Parathyroid adenoma (tissue), 2 donors: ENCODE data around the gene C10orf67.

Experiments
- H2AFZ ChIP-seq: fragments of 300-600 bp; sonication (generic); one replicate; pipeline ENCODE4 v1.7.0; 2017; ENCODE audit warnings: antibody characterized with exemption, mild to moderate bottlenecking
- H3K27ac ChIP-seq: fragments of 300-600 bp; sonication (generic); one replicate; pipeline ENCODE4 v1.7.0; 2017
- H3K27me3 ChIP-seq: fragments of 300-600 bp; sonication (generic); one replicate; pipeline ENCODE4 v1.7.0; 2017; ENCODE audit warnings: low read length; ENCODE audit not compliant: control insufficient read depth, insufficient read depth
- H3K36me3 ChIP-seq: fragments of 300-600 bp; sonication (generic); one replicate; pipeline ENCODE4 v1.7.0; 2017; ENCODE audit warnings: low read length; ENCODE audit not compliant: control insufficient read depth, insufficient read depth
- H3K4me1 ChIP-seq: fragments of 300-600 bp; sonication (generic); one replicate; pipeline ENCODE4 v1.7.0; 2017; ENCODE audit warnings: control low read depth
- H3K4me2 ChIP-seq: fragments of 300-600 bp; sonication (generic); one replicate; pipeline ENCODE4 v1.7.0; 2017; ENCODE audit warnings: low read length
- H3K4me3 ChIP-seq: fragments of 300-600 bp; sonication (generic); one replicate; pipeline ENCODE4 v1.7.0; 2017; ENCODE audit warnings: low read depth, low read length
- H3K79me2 ChIP-seq: fragments of 300-600 bp; sonication (generic); one replicate; pipeline ENCODE4 v1.7.0; 2017; ENCODE audit warnings: control low read depth
- H3K9ac ChIP-seq: fragments of 300-600 bp; sonication (generic); one replicate; pipeline ENCODE4 v1.7.0; 2017; ENCODE audit warnings: mild to moderate bottlenecking
- H3K9me3 ChIP-seq: fragments of 300-600 bp; sonication (generic); one replicate; pipeline ENCODE4 v1.7.0; 2017; ENCODE audit warnings: low read length; ENCODE audit not compliant: control insufficient read depth
- TF ChIP-seq, protein P1 (sequence below): fragments of 300-600 bp; sonication (generic); IDR thresholded peaks from one replicate; pipeline ENCODE4 v1.7.0; 2017; ENCODE audit warnings: antibody characterized with exemption, mild to moderate bottlenecking
- donor health status: primary hyperparathyroidism.

C10orf67 gene

GRCh38 chr10:23326544-23327307, 17.9 kb downstream of the C10orf67 start:
- no peaks in the 10 kb centered on the region for H3K36me3 ChIP-seq
- no peak overlapping the region for H3K27ac ChIP-seq
- H3K9ac ChIP-seq, result no peak overlapping the region
- no peak overlapping the region for H2AFZ ChIP-seq
- H3K4me3 ChIP-seq, result no peak overlapping the region
- no peak overlapping the region for H3K4me2 ChIP-seq
- H3K4me1 ChIP-seq, result no peaks in the 10 kb centered on the region
- TF ChIP-seq, protein P1, sequence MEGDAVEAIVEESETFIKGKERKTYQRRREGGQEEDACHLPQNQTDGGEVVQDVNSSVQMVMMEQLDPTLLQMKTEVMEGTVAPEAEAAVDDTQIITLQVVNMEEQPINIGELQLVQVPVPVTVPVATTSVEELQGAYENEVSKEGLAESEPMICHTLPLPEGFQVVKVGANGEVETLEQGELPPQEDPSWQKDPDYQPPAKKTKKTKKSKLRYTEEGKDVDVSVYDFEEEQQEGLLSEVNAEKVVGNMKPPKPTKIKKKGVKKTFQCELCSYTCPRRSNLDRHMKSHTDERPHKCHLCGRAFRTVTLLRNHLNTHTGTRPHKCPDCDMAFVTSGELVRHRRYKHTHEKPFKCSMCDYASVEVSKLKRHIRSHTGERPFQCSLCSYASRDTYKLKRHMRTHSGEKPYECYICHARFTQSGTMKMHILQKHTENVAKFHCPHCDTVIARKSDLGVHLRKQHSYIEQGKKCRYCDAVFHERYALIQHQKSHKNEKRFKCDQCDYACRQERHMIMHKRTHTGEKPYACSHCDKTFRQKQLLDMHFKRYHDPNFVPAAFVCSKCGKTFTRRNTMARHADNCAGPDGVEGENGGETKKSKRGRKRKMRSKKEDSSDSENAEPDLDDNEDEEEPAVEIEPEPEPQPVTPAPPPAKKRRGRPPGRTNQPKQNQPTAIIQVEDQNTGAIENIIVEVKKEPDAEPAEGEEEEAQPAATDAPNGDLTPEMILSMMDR, result no peak
- no peaks in the 10 kb centered on the region for H3K9me3 ChIP-seq
- no peaks in the 10 kb centered on the region for H3K79me2 ChIP-seq
- H3K27me3 ChIP-seq, result no peaks in the 10 kb centered on the region

GRCh38 chr10:23325132-23325531, 19.5 kb downstream of the C10orf67 start:
- Histone ChIP-seq H3K36me3 (no peaks in the 10 kb centered on the region), H3K9ac (no peak overlapping the region), H3K4me1 (no peaks in the 10 kb centered on the region), H3K4me3 (no peak overlapping the region), H3K9me3 (no peaks in the 10 kb centered on the region), H3K4me2 (no peak overlapping the region), H3K27ac (no peak overlapping the region), H3K79me2 (no peaks in the 10 kb centered on the region), H2AFZ (no peak overlapping the region), H3K27me3 (no peaks in the 10 kb centered on the region)
- TF ChIP-seq, protein P1, result no peak

DNA sequence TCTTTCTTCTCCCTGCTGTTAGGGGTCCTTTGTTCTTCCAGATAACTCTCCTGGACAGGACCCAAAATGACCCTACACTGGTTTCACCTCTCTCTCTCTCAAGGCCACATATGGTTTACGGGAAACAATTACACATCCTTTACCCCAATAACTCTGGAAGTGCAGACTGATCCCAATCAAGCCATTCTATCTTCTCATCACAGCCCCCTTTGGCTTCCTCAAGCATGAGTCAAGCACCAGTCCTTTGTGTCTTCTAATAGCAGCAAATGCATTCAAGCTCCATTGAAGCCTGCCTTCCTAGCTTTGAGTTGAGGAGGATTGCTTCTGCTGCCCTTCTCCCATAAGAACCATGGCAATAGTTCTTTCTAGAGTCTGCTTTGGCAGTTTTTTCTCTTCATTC, 20.2 kb downstream of the C10orf67 start:
- Histone ChIP-seq H2AFZ (no peak overlapping the region), H3K4me2 (no peak overlapping the region), H3K4me3 (no peak overlapping the region), H3K36me3 (no peaks in the 10 kb centered on the region), H3K4me1 (no peaks in the 10 kb centered on the region), H3K9ac (no peak overlapping the region), H3K79me2 (no peaks in the 10 kb centered on the region), H3K27ac (no peak overlapping the region), H3K9me3 (no peaks in the 10 kb centered on the region), H3K27me3 (no peaks in the 10 kb centered on the region)
- TF ChIP-seq, protein P1, result no peak

DNA sequence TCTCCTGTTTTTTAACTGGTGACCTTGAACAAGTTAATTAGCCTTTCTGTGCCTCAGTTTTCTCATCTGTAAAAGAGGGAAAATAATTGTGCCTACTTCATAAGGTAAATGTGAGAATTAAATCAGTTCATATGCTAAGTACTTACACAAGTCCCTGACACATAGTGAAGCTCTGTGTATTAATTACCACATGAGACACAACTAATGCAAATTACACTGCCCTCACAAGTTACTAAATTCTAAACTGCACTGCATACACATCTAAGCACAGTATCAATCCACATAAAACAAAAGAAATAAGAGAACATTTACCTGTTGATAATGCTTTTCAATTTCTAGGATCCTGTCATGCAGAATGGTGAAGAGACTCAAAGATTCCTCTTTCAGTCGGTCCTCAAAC, 22.5 kb downstream of the C10orf67 start:
- H3K4me3 ChIP-seq, result no peak overlapping the region
- no peaks in the 10 kb centered on the region for H3K79me2 ChIP-seq
- no peaks in the 10 kb centered on the region for H3K4me1 ChIP-seq
- H3K4me2 ChIP-seq, result no peak overlapping the region
- H3K9ac ChIP-seq, result no peak overlapping the region
- no peaks in the 10 kb centered on the region for H3K9me3 ChIP-seq
- H3K27ac ChIP-seq, result no peak overlapping the region
- no peaks in the 10 kb centered on the region for H3K36me3 ChIP-seq
- TF ChIP-seq, protein P1, result no peak
- H3K27me3 ChIP-seq, result no peaks in the 10 kb centered on the region
- H2AFZ ChIP-seq, result no peak overlapping the region

DNA sequence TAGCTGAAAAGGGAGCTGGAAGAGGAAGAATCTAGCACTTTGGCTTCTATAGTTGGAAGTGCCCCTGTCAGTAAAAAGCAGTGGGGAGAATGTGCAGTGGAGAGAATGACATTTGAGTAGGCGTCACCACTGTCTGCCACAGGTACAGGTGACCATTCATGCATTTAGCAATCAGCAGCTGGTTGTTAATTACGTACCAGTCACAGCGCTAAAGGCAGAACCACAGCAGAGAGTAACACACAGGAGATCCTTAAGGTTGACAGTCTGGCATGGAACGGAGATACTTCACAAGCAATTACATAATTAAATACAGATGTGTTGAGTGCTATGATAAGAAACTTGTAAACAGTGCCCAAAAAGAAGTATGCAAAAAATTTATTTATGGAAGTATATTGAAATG, 24.8 kb downstream of the C10orf67 start:
- Histone ChIP-seq H3K36me3 (no peaks in the 10 kb centered on the region), H3K9me3 (no peaks in the 10 kb centered on the region), H3K27me3 (no peaks in the 10 kb centered on the region), H3K79me2 (no peaks in the 10 kb centered on the region), H3K4me3 (no peak overlapping the region), H3K4me2 (no peak overlapping the region), H3K9ac (no peak overlapping the region), H2AFZ (no peak overlapping the region), H3K4me1 (no peaks in the 10 kb centered on the region), H3K27ac (no peak overlapping the region)
- TF ChIP-seq, protein P1, result no peak
